HG03565 (cell line): ENCODE results near the gene CFDP1.
"Not testable (repeated sequence)": the region's sequence is repeated elsewhere in the genome, so short reads cannot be mapped to it uniquely, and the experiment has no call there.

ENCODE experiments used
- ATAC-seq: cut with Tn5 transposase; IDR thresholded peaks from one replicate; pipeline ENCODE4 v1.9.1; 2021; ENCODE audit warnings: mild to moderate bottlenecking, moderate library complexity; ENCODE audit not compliant: unreplicated experiment

CFDP1 gene

DNA sequence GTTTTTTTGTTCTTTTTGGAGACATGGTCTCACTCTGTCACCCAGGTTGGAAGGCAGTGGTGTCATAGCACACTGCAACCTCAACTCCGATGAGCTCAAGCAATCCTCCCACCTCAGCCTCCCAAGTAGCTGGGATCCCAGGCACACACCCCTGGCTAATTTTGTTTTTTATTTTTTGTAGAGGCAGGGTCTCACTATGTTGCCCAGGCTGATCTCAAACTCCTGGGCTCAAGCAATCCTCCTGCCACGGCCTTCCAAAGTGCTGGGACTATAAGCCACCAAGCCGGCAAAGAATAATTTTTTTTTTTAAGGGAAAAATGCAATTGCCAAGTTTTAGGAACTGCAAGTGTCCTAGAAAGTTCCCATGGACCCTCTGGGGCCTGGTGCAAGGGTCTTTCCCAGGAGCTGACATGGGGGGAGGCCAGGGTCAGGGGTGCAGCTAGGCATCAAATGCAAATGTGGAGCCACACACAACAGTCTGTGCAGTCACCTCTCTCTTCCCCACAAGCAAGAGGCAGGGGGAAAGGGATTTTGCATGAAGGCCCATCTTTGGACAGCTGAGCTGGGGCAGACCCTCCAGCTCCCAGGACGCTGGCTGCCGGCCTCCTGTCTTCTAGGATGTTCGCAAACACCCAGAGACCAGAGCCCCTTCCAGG, 161.7 kb downstream of the CFDP1 start:
- ATAC-seq: no peak

DNA sequence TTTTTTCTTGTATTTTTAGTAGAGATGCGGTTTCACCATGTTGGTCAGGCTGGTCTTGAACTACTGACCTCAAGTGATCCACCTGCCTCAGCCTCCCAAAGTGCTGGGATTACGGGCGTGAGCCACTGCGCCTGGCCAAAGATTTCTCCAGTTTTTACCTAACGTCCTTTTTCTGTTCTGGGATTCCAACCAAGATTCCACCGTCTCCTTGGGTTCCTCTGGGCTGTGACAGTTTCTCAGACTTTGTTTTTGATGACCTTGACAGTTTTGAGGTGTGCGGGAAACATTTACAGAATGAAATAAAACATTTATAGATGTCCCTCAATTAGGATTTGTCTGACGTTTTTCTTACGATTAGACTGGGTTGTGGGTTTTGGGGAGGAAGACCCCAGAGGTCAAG, 163.9 kb downstream of the CFDP1 start:
- ATAC-seq: not testable (repeated sequence)

DNA sequence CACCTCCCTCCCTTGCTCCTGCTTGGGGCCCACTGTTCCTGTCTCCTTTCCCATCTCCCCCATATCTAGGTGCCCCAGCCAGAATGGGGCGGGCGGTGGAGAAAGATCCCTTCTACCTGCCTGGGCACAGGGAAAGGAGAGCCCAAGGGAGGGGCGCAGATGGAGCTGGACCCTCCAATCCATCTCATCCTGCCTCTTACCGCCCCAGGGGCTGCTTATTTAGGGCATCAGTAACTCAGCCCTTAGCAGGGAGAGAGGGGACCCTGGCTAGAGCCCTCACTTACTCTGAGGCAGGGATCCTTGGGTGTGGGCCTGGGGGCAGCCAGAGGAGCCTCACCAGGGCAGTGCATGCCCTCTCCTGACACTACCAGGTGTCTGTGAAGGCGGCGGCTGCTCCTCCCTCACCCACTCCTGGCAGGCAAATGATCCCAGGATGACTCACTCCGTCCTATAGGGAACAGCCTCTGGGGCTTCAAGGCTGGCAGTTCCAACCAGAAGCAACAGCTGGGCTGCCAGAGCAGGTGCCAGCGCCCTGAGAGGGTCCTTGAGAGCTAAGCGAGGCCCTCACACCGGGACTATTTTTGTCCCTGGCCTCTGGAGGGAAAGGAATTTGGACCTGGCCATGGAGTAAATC, 165.6 kb downstream of the CFDP1 start:
- ATAC-seq: no peak

DNA sequence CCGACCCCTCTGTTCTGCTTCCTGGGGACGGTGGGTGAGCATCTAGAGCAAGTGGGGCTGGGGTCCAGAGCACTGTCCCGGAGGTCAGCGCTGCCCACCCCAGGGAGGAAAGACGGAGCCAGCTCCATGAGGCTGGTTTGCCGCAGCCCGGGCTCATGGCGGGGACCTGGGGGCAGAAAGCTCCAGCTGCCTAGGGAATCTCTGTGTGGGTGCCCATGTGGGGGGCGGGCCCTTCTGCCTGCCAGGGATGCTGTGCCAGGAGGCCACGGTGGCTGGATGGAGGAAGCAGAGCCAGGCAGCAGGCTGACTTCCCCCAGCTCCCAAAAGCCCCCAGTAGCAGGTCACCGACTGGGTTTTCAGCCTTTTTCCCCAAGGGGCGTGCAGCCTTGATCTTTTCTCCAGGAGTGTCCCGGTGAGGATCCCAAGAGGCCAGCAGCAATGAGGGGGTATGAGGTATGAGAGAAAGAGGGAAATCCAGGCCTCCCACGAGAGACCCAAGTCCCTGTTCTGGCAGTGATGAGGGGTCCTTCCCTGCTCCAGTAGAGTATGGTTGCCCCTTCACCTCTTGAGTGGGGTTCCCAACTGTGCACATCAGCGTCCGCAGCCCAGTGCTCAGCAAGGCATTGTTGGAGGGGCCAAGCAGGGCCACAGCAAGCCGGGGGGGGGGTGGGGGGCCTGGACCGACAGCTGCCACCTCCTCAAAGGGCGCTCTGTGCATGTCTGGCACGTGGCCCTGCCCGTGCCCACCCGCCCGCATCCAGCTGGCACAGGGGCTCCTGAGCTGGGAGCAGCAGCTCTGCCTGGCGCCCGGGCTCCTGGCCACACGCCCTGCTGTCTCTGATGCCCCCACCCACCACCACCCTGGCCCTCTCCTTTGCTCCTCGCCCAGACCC, 166.3 kb downstream of the CFDP1 start:
- ATAC-seq: no peak

DNA sequence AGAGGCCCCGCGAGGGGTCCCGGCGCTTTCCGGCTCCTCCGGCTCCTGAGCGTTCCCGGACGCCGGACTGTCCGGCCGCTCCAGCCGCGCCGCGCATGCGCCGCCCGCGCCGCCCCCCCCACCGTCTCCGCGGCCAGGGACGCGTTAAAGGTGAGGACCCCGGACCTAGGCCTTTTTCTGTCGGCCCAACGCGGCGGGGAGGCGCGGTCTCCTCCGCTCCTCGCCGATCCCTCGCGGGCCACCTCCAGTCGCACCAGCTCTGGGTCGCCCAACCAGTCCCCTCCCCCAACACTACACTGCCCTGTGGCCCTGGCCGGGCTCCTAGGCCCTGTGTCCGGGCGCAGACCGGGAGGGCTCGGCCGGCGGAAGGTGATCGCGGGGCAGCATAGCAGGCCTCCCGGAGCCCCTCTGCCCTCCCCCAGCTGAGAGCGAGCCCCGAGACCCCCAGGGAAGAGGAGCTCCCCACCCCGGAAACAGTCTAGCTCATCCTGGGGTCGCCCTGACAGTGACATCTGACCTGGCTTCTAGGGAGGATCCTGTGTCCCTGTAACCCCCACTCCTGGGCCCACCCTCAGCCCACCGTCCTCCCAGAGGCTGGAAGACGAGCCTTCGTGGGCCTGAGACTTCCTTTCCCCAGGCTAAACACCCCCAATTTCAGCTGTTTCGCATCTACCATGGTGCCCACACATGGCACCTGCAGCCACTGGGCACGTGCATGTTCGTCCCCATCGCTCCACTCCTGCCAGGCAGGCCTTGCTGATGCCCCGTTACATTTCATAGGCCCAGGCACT, 167.2 kb downstream of the CFDP1 start:
- peak; percentile 74 for ATAC-seq

DNA sequence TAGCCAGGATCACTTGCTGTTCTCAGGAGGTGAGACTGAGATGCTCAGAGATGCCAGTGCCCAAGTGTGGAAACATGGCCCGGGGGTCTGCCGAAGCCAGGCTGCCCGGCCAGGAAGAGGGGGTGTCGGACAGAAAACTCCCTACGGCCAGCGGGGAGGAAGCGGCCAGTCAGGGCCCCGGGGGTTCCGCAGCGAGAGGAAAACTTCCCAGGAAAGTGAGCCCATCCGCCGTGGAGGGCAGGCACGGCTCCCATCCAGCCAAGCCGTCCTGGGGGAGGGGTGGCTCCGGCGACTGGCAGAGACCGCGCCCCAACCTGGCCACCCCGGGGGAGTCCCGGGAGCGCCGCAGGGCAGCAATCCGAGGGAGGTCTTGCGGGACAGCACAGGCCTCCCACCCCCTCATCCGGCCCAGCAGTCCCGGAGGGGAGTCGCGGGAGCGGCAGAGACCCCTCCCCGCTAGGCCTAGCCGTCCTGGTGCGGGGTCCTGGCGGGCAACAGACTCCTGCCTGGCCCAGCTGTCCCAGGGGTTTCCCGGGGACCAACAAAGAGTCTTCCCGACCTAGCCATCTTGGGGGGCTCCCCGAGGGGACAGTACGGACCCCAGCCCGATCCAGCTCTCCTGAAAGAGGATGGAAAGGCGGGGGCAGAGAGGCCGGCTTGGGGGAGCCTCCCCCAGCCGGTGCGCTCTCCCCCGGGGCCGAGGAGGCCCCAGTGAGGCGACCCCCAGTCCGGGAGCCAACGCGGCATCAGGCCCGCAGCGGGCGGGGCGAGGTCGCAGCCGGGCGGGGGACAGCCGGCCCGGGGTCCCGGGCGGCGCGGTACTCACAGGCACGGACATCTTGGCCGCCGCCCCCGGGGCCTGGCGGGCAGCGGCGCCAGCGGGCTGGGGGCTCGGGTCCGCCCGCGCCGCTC, 168.0 kb downstream of the CFDP1 start:
- no peak for ATAC-seq

DNA sequence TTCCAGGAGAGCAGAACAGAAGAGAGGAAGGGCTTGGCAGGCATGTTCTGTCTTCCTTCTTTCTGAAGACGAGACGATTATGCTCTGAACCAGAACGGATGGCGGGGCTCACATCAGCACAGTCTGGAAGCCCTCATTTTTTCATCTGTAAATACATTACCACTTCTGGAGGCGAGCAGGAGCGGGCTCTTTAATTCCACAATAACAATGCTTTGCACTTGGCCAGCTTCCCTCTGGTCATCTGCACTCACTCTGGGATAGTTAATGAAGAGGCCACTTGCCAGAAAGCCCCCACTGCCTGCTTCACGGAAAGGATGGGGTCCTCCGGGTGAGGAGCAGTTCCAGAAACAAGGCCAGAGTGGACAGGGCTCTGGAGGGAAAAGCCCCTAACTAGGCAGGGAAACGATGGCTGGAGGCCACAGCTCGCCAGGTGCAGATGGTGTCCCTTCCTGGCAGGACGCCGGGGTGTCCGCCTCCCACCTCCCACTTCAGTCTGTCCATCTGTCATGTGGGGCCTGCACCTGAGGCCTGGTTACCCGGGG, 168.8 kb downstream of the CFDP1 start:
- no peak for ATAC-seq

DNA sequence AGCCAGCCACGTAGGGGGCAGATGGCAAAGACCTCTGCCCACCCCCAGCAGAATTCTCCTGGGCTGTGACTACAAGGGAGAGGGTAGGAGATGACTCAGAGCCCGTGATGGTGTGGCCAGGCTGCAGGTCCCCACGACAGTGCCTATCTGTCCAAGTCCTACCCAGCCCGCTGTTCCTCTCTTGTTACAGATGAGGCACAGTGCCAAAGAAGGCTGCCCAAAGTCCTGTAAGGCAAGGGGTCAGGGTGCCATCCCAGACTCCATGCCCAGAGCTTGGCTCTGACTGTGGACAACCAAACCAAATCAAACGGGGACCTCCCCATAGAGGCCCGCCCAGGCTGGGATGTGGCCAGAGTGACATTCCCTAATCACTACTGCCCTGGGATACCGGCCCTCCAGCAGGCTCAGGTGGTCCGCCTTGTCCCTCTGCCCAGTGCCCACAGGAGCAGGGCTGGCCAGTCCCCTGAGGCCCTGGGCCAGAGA, 169.3 kb downstream of the CFDP1 start:
- ATAC-seq: no peak

DNA sequence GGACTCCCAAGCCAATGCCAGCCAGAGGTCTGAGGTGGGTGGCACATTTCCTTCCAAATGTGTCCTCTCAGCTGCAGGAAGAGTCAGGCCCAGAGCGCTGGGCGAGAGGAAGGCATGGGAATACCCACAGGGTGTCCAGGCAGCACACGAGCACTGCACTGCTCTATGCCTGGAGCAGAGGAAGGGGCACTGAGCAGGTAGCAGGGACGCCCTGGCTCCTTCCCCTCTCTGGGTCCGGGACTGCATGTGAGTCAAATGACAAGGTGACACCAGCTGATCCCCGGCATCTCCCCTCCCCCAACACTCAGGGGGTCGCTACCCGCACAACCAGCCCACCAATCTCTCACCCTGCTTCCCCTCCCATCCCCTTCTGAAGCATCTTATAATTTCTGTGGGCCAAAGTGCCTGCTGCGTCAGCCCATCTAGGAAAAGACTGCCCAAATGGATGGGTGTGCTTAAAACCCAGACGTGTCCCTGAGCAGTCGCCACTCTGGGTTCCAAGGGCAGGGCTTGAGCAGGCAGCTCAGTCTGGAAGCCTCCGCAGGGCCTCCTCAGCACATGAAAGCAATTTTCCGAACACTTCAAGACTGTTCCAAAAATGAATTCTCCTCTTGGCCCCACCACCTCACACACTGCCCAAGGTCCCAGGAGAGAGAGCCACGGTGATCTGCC, 169.9 kb downstream of the CFDP1 start:
- no peak for ATAC-seq

DNA sequence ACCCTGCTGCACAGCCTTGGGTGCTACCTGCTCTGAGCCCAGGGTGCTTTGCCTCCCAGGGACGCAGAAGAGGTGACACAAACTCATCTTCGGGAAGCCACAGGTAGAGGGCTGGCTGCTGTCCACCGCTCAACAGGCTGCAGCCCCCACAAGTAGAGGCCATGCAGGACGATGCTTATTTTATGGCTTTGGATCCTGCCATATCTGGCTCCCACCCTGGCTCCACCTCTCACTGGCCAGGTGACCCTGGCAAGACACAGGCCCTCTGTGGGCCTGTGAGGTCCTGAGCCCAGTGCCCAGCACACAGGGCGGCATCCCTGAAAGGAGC, 170.5 kb downstream of the CFDP1 start:
- no peak for ATAC-seq

DNA sequence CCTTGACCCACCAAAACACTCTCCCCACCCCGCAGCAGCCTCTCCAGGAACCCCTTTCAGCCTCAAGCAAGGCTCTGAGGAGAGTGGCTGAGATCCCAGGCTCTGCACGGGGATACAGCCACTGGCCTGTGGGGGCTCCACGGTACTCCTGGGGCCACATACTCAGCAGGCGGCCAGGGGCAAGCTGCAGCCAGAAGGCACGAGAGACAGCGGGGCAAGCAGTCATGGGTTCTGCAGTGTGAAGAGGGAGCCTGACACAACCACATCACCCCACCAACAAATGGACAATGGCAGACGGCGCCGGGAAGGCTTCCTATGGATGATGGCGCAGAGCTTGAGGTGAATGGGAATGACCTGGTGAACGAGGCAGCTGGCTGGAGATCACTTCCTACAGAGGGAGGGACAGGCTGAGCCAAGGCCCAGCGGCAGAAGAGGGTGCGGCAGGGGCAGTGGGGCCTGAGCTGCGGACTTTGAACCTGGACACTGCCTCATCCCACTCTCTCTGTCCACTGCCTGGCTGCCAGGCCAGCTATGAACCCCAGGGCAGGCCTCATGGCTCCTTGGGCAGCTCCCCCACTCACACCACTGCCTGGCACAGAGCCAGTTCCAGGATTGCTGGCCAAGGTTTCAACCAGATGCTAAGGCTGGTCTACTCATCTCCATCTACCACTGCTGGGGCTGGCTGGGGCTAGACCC, 171.1 kb downstream of the CFDP1 start:
- ATAC-seq: no peak

DNA sequence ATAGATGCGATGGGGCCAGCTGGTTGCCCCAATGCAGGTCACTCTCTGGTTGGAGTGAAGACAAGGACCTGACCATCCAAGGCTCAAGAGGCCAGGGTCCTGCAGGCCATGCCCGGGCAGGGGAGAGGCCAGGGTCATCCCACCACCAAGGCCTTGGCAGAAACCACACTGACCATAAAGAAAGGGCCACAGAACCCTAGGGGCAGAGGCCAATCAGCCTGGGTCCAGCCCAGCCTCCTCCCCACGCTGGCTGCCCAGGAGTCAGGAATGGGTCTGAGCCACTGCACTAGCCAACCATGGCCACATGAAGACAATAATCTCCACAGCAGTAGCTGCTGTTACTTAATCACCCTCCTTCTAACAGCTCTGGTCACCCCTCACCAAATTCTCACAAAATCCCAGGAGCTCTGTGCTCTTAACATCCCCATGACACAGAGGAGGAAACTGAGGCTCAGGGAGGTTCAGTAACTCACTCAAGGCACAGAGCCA, 171.7 kb downstream of the CFDP1 start:
- ATAC-seq: no peak

DNA sequence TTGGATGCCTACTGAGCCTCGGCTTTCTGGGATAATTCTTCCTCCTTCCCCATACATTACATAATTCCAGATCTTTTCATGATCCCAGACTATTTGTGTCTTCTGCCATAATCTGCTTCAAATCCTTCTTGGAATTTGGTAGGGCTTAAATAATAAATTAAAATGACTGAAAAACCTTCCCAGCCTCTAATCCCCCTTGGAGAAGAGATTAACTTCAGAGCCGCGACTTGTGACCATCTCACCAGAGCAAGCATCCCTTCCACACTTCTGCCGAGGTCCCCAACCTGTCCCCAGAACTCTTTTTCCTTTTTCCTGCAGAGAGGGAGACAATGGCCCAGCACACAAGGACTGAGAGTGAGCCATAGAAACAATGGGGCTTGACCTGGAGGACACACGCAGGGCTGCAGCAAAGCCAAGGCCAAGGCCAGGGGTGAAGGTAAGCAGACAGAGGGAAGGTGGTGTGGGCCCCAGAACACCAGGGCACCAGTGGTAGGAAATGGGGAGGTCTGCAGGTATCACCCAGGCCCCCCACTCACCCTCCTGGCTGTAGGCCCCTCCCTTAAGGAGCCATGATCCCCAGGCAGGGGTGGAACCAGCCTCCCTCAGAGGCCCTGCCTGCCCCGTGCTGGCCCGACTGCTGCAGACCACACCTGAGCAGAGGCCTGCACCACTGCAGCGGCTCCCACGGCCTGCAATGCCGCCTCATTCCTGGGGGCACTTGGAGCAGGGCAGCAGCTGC, 172.3 kb downstream of the CFDP1 start:
- no peak for ATAC-seq

DNA sequence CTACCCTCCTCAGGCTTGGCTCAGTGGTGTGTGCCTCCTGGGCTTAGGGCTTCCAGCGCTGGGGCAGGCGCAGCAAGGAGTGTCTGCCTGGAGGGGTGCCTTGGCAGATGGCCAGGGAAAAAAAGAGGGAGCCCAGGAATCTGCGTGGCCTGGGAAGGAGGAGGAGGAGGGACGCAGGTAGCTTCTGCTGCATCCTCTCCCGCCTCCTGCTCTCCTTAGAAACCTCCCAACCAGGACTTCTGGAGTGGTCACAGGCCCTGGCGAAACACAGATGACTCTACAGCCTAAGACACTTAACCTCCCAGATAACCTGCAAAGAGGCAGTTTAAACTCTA, 174.5 kb downstream of the CFDP1 start:
- no peak for ATAC-seq

DNA sequence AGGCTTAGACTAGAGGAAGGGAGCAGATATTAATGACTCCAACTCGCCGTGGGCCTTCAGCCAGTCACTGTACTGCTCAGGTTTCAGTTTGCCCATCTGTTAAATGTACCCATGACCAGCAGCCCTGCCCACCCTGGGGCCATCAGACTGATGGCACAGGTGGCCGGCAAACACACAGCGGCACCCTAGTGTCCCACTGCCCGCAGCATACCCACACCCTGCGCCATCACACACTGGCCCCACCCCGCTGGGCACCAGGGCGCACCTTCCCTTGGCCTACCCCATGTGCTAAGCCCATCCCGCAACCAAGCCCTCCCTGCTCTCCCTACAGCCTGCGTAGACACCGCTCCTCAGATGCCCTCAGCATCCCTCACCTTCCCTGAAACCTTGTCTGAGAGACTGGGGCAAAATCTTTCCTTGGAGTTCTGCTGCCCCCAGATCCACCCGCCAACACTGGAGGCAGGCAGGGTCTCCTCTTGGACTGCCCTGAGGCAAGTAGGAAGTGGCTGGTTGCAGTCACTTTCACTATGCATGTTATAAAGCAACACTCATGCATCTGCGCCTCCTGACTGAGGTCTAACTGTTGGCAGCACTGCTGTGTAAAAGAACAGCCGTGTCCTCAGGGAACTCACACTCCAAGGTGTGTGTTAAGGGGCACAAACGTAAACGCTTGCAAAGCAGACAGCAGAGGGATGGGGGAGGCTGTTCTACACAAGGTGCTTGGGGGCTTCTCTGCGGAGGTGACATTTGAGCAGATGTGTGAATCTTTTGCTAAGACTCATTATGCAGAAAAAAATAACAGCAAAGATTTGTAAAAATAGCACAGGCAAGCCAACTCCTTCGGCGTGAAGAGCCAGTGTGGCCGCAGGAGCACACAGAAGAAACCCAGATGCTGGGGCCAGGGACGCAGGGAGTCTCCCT, 175.2 kb downstream of the CFDP1 start:
- ATAC-seq: no peak

DNA sequence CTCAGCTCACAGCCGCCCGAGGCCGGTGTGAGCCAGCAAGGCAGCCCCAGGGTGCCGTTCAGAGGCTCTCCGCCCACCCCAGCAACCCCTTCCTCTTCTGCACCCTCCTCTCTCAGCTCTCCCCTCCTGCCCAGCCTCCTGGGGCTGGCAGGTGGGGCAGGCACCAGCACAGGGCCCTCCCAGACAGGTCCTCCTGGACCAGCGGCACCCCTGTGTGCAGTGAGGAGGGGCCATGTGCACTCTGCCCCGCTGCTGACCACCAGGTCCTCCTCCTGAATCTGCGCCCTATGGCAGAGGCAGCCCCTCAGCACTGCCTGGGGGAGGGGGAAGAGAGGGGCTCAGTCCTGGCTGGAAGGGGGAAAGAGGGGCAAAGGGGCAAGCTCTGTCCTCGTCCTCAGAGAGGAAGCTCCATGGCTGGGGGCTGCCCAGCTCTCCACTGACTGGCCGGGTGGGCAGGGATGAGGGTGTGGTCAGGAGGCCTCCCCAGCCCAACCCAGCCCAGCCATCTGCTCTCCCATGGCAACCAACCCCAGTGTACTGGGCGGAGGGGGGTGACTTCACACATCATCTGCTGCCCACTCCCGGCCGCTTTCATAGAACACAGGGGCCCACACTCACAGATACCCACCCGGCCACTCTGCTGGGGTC, 176.5 kb downstream of the CFDP1 start:
- ATAC-seq: no peak
